Umbilical cord (tissue), 2 donors: Measurements from ENCODE around the gene HOATZ. TPM values are rescaled to one million over a fixed set of nuclear protein-coding genes. Genes with fewer than 3 reads are reported as not detected.
A peak's percentile ranks its signal among the peaks of the same experiment; 100 is the strongest.

Experiments
- DNase-seq: peaks from one replicate; pipeline ENCODE4 v3.0.0-alpha.2; 2015; ENCODE audit warnings: low spot score
- total RNA-seq: library from RNA; depleted of rRNA; stranded (reverse); fragments of >200 nt; gene quantifications from one replicate; pipeline ENCODE4 v1.2.3, GENCODE V29; 2014; ENCODE audit warnings: low replicate concordance; ENCODE audit not compliant: insufficient read depth

Gene HOATZ
- total RNA-seq, 1 donor from 2014 or later, result 0.72 TPM

- no peak for DNase-seq
Observed at GRCh38 chr11:111522426-111522825, 7.8 kb downstream of the HOATZ start.

GRCh38 chr11:111523343-111523742 lies 8.8 kb downstream of the HOATZ start:
- no peak for DNase-seq

DNA sequence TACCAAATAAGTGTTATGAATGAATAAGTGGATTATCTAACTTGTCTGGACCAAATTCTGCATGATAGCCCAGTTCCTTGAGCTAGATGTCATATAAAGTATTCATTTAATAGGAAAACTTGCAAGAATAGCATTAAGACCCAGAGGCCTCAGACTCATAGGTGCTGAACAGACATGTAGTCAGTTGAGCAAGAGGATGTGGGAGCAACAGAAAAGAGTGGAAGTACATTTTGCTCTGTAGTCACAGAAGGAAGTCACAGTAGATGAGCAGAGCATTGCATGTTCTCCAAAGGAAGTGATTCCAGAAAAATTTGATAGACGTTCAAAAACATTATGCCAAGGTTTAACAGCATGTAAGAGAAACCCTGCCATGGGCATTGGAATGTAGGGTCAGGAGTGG lies 9.5 kb downstream of the HOATZ start:
- no peak for DNase-seq

DNA sequence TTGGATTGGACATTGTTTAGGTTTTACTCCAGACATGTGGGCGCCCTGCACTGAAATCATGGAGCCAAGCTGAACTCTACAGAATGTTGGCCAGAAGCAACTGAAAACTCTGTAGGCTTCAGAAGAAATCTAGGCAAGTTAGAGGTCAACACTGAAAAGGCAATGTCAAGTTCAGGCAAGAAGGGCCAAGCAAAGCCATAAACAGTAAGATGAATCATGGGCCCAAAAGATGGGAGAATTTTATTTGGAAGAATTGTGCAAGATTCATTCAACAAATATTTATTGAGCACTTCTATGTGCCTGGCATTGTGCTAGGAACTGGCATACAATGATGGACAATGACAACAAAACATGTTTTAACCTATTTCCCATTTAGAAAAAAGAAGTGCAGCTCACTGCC lies 10.9 kb downstream of the HOATZ start:
- DNase-seq, result no peak

- peak; percentile 16 for DNase-seq
Observed at GRCh38 chr11:111526501-111526900, 11.9 kb downstream of the HOATZ start.

DNA sequence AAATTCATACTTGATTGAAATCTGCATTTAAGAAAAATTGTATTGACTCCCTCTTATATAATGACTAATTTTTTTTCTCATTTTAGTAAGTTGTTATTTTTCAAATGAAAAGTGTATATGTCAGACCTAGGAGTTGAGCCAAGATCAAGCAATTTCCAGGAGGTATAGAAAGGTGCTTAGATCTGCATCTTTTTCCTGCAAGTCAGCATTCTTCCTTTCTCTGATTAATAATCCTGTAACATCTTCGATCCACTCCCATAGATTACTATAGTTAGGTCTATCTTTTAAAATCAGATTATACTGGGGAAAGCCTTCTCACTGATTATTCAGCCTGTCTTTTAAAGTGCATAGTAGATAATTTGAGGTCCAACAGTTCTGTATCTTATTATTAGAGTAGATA lies 12.7 kb downstream of the HOATZ start:
- no peak for DNase-seq

GRCh38 chr11:111528557-111528956 lies 14.0 kb downstream of the HOATZ start:
- no peak for DNase-seq

DNA sequence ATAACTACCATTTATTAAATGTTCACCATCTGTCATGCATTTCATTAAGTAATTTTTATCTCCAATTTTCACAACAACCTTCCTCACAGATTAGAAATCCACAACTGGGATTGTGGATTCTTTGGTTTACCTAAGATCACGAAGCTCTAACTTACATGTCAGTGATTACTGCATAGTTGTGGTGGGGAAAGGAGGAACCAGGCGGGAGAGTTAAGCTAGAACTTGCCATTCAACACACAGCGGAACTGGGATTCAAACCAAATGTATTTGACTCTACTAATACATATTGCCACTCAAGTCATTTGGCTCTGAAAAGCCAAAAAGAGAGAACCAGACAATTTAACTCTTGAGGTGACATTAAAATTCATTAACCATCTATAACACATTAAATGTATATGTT lies 15.5 kb downstream of the HOATZ start:
- DNase-seq, result no peak

DNA sequence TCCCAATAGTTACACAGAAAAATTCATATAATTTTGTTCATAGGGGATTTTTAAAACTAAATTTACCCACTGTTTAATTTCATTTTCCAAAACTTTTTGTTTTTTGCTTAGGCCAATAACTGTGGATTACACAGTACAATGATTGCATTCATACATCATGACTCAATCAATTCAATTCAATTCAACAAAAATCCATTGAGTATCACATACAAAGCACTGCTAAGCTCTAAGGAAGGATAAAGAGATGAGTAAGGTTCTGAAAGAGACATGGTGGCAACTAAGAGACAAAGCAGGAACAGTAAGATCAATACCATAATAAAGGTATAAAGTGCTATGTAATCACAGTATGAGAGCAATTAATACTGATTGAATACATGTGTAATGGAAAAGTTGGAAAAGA lies 16.6 kb downstream of the HOATZ start:
- DNase-seq, result no peak

GRCh38 chr11:111531687-111532364 lies 17.2 kb downstream of the HOATZ start:
- DNase-seq, result peak; percentile 67

DNA sequence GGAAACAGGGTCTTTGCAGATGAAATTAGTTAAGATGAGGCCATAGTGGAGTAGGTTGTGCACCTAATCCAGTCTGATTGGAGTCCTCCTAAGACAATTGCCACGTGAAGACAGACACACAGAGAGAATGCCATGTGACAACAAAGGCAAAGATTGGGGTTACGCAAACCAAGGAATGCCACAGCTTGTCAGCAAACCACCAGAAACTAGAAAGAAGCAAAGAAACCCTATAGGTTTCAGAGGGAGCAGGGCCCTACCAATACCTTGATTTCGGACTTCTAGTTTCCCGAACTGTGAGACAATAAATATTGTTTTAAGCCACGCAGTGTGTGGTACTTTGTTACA lies 17.8 kb downstream of the HOATZ start:
- DNase-seq, result no peak

DNA sequence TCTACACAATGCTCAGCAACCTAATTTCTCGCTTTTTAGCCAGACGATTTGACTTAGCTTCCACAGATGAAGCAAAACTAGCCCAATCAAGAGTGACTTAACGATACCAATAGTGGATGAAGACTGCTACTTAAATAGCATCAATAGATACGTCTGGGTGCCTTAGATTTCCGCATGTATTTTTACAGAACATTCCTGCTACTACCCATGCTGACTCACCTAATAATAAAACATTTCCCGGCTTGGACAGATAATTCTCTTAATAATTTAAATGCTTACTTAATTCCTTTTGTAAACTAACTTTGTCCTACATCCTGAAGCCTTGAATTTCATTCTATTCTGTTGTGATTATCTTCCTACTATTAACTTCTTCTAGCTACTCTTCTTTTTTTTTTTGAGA lies 20.7 kb downstream of the HOATZ start:
- DNase-seq, result no peak

DNA sequence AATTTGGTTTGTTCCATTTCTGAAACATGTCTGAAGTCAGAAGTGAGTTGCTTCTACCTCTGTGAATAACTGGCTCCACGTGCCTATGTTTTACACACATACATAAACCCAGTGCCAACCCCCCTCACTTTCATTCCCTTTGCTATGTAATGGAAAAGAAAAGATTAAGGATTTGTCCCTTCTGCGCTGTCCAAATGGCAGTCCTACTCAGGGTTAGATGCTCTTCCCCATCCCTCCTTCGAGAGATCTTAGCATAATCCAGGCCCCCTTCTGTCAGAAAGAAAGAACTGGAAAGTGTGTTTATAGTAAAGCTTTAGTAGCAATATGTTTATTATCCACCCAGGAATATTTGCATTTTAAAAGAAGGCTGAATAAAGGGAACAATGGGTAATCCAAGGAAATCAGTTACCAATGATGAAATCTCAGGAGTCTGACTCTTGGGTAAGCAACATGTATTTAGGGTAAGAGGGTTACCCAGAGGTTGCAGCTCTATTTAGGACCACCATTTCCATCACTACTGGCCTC lies 22.8 kb downstream of the HOATZ start:
- no peak for DNase-seq

- DNase-seq, result no peak
Observed at GRCh38 chr11:111538407-111539114, 24.0 kb downstream of the HOATZ start.

DNA sequence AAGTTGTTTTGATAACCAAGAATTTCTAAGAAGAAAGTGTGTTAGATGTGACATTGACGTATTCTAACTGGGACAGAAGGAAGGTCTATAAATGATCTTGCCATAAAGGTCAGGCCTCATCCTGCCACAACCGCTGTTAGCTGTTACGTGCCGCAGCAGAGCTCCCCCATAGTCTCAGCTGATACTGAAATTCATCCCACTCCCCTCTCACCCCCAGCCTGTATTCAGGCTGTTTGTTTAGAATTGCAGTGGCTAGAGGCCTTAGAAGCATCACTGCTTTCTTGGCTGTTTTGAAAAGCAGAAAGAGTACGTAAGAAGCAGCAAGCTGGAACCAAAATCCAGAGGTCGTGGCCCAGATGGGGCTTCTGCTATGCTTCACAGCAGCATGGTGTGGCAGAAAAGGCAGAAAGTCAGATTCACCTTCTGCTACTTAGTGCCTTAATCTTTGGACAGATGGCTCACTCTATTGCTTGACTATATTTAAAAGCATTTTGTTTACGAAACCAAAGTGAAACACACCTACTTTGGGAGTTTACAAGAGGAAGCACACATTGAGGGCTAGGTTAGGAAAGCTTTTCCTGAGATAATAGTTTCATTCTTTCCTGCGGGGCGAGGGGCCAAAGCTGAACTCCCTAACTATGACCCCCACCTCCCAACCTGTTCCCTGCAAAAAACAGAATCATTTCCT lies 25.0 kb downstream of the HOATZ start:
- DNase-seq, result no peak

DNA sequence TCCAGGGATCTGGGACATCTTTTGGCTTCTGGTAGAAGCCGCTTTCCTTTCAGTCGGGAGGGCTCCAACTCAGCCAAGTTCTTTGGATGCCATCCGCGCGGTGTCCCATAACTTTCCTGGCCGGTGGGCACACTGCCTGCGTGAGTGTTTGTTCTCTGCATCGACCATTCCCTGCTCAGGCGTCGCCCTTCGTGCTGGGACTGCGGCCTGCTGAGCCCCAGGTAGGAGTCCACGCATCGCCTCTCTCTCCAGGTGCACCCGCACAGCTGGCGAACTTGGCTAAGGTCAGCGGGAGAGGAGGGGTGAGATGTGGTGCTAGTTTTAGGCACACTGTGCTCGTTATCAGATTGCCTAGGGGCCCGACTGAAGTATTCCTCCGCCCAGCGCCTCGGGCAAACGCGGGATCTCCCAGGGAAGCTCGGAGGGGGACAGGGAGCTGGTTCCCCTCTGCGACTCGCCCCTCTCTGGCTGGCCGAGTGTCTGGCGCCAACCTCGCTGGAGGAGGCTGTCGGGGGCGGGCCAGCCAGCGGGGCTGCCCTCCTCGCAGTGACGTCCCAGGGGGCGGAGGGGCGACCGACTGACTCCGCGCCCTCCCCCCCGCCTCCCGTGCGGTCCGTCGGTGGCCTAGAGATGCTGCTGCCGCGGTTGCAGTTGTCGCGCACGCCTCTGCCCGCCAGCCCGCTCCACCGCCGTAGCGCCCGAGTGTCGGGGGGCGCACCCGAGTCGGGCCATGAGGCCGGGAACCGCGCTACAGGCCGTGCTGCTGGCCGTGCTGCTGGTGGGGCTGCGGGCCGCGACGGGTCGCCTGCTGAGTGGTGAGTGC lies 25.7 kb downstream of the HOATZ start, which contains the start of gene LAYN:
Gene LAYN (plus strand): TSS at position 607 of the 823 bp plus-strand sequence. CDS start 124 bp downstream, at position 731.
- peak; percentile 45 for DNase-seq

GRCh38 chr11:111540937-111541253 lies 26.3 kb downstream of the HOATZ start:
- DNase-seq, result no peak

DNA sequence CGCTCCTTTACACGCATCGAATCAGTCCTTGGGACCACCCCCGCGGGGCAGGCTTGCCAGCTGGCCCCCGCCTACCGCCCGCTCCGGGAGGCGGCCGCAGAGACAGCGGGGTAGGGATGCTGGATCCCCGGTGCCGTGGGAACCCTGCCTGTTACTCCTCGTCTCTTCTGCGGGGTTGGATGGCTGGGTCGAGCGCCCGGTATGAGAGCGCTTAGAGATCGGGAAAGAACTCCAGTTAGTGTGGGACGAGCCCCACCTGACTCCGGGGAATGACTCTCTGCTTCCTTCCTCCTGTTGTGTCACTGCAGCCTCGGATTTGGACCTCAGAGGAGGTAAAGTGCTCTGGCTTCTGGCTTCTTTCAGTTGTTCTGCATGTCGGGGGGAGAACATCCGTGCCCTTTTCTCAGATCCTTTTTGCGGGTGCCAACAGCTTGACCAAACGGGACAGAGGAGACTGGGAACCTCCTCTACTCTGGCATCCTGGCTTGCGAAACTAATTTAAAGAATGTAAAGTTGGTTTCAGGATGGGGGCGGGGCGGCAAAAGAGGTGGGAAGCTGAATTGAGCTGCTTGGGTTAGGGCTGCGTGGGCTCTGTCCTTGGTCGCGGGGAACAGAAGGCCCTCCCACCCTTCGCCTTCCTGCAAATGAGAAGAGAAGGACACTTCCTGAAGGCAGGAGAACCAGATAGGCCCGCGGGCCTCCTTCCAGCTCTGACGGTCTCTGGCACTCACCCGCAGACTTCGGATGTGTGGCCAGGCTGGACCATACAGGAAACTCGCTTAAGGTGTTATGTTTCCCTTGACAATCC lies 26.9 kb downstream of the HOATZ start:
- DNase-seq, result peak; percentile 38

GRCh38 chr11:111542606-111543275 lies 28.2 kb downstream of the HOATZ start:
- no peak for DNase-seq

DNA sequence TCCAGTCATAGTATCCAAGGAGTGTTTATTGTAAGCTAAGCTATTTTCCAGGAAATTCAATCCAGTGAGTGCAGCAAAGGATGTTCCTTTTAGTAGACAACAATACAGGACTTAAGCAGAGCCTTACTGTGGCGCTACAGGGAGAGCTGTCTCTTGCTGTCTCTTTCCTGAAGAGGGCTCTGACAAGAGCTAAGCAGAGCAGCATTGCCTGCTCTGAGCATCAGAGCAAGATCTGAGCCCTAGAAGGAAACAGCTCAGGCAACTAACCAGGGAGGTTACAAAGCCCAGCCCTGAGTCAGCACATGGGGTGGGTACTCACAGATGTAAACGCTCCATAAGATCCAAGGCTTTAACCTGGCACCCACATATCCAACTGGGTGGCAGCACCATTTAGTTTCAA lies 33.9 kb downstream of the HOATZ start:
- DNase-seq, result no peak
